ENCODE data around the gene CYP2R1.

- no peak for TF ChIP-seq ZBTB7A (IDR thresholded peaks at IDR 0.05; ENCODE audit: low read depth)
- TF ChIP-seq YY1 (IDR thresholded peaks at IDR 0.05; ENCODE audit: low read depth) = no peak
- TF ChIP-seq NFIC (IDR thresholded peaks at IDR 0.05) = no peak
- no peak for TF ChIP-seq MAX (IDR thresholded peaks at IDR 0.05)
- no peak for TF ChIP-seq RAD21 (IDR thresholded peaks at IDR 0.05; ENCODE audit: low read depth)
- TF ChIP-seq TAF1 (IDR thresholded peaks at IDR 0.05; ENCODE audit: low read depth) = no peak
These were observed 38.0 kb downstream of the CYP2R1 start for GRCh38 chr11:14854057-14854456.

All from Ishikawa (cell line).